IMR-90 (cell line): ENCODE measurements around the gene RFTN1. TPM values are rescaled to one million over a fixed set of nuclear protein-coding genes. Genes with fewer than 3 reads are reported as not detected.

ENCODE experiments used
- ATAC-seq: fragments of 200-7000 bp; cut with Tn5 transposase; 2 replicates; pipeline ENCODE4 v1.9.1; 2020; ENCODE audit warnings: low read depth, mild to moderate bottlenecking, moderate library complexity
- BruUV-seq: library from RNA; stranded (reverse); fragments of 400-500 nt; replicated peaks from 2 replicates; lab custom pipeline; 2021; lab: Mats Ljungman, UMichigan
- CTCF ChIA-PET: fragments of 300-600 bp; formaldehyde crosslinking; extraction: SDS; loops from one replicate; lab custom pipeline; 2021; ENCODE audit warnings: antibody characterized with exemption; lab: Yijun Ruan, JAX
- POLR2A ChIA-PET: fragments of 300-600 bp; sonication (Branson Sonifier 250); formaldehyde crosslinking; loops from one replicate; lab custom pipeline; 2022; ENCODE audit warnings: antibody characterized with exemption; ENCODE audit not compliant: unreplicated experiment; lab: Charles Lee
- DNase-seq: peaks from one replicate; pipeline ENCODE4 v3.0.0; 2013
- H2AFZ ChIP-seq: replicated peaks from 2 replicates; pipeline ENCODE3; 2013; ENCODE audit warnings: low read length, mild to moderate bottlenecking; ENCODE audit not compliant: poor library complexity
- H2AK5ac ChIP-seq: 2 replicates; pipeline ENCODE4 v1.6.1; 2013; ENCODE audit warnings: low read depth, low read length, inconsistent platforms
- H2AK9ac ChIP-seq: replicated peaks from 2 replicates; pipeline ENCODE3; 2013; ENCODE audit warnings: mild to moderate bottlenecking, low read depth, low read length, moderate library complexity; ENCODE audit not compliant: poor library complexity
- H2BK120ac ChIP-seq: 2 replicates; pipeline ENCODE4 v1.6.1; 2013; ENCODE audit warnings: low read depth, low read length, inconsistent platforms
- H2BK15ac ChIP-seq: 3 replicates; pipeline ENCODE4 v1.6.1; 2013; ENCODE audit warnings: low read depth, low read length, inconsistent platforms
- H2BK20ac ChIP-seq: 2 replicates; pipeline ENCODE4 v1.6.1; 2013; ENCODE audit warnings: low read depth, mild to moderate bottlenecking, inconsistent platforms, low read length, moderate library complexity
- H2BK5ac ChIP-seq: 2 replicates; pipeline ENCODE4 v1.6.1; 2013; ENCODE audit warnings: mild to moderate bottlenecking, low read depth, low read length, inconsistent platforms; ENCODE audit not compliant: poor library complexity, severe bottlenecking
- H3K14ac ChIP-seq: replicated peaks from 2 replicates; pipeline ENCODE4 v1.6.1; 2013; ENCODE audit warnings: low read depth, low read length, inconsistent platforms
- H3K18ac ChIP-seq: 2 replicates; pipeline ENCODE4 v1.6.1; 2013; ENCODE audit warnings: low read depth, low read length, control low read depth
- H3K23ac ChIP-seq: 2 replicates; pipeline ENCODE4 v1.6.1; 2013; ENCODE audit warnings: low read depth, low read length, inconsistent platforms
- H3K27ac ChIP-seq: 2 replicates; pipeline ENCODE4 v1.5.1; 2013; ENCODE audit warnings: mild to moderate bottlenecking, control low read depth, low read length; ENCODE audit not compliant: insufficient read depth
- H3K27me3 ChIP-seq: 2 replicates; pipeline ENCODE4 v1.6.1; 2013; ENCODE audit warnings: low read length; ENCODE audit not compliant: control insufficient read depth, insufficient read depth
- H3K36me3 ChIP-seq: 2 replicates; pipeline ENCODE4 v1.6.1; 2013; ENCODE audit warnings: low read length, mixed read lengths; ENCODE audit not compliant: control insufficient read depth, insufficient read depth
- H3K4ac ChIP-seq: 2 replicates; pipeline ENCODE4 v1.6.1; 2013; ENCODE audit warnings: low read depth, low read length, inconsistent platforms
- H3K4me1 ChIP-seq: 2 replicates; pipeline ENCODE4 v1.6.1; 2013; ENCODE audit warnings: low read length, mixed read lengths; ENCODE audit not compliant: control insufficient read depth, insufficient read depth
- H3K4me2 ChIP-seq: 2 replicates; pipeline ENCODE4 v1.6.1; 2013; ENCODE audit warnings: low read depth, mild to moderate bottlenecking, control low read depth, low read length, moderate library complexity
- H3K4me3 ChIP-seq: 2 replicates; pipeline ENCODE4 v1.5.1; 2013; ENCODE audit warnings: low read depth, mild to moderate bottlenecking, control low read depth, low read length, moderate library complexity; ENCODE audit not compliant: insufficient read depth
- H3K56ac ChIP-seq: 2 replicates; pipeline ENCODE4 v1.6.1; 2013; ENCODE audit warnings: low read length, inconsistent platforms; ENCODE audit not compliant: insufficient read depth; ENCODE audit errors: extremely low read depth
- H3K79me1 ChIP-seq, 2 experiments: 2 replicates each; pipeline ENCODE4 v1.6.1; 2013; ENCODE audit warnings: low read length in 2 of 2, inconsistent platforms in 1 of 2, low read depth in 1 of 2
- H3K9ac ChIP-seq: 2 replicates; pipeline ENCODE4 v1.6.1; 2013; ENCODE audit warnings: low read depth, low read length, control low read depth
- H3K9me1 ChIP-seq: 2 replicates; pipeline ENCODE4 v1.6.1; 2013; ENCODE audit warnings: low read length, inconsistent platforms; ENCODE audit not compliant: insufficient read depth
- H3K9me3 ChIP-seq: 2 replicates; pipeline ENCODE4 v1.6.1; 2013; ENCODE audit warnings: low read length; ENCODE audit not compliant: control insufficient read depth, insufficient read depth
- H4K20me1 ChIP-seq: 2 replicates; pipeline ENCODE4 v1.6.1; 2013; ENCODE audit warnings: low read length, inconsistent platforms; ENCODE audit not compliant: insufficient read depth
- H4K5ac ChIP-seq: 2 replicates; pipeline ENCODE4 v1.6.1; 2013; ENCODE audit warnings: mild to moderate bottlenecking, low read depth, low read length, control low read depth
- H4K8ac ChIP-seq, 2 experiments: 2 replicates each; pipeline ENCODE4 v1.6.1; 2013; ENCODE audit warnings: low read depth in 2 of 2, low read length in 2 of 2, control low read depth in 1 of 2, inconsistent platforms in 1 of 2
- H4K91ac ChIP-seq: 2 replicates; pipeline ENCODE4 v1.6.1; 2013; ENCODE audit warnings: low read depth, low read length, inconsistent platforms; ENCODE audit not compliant: insufficient read depth
- BHLHE40 ChIP-seq: fragments of 150-350 bp; IDR thresholded peaks from 2 replicates; pipeline ENCODE4 v1.6.1; 2016; ENCODE audit warnings: mild to moderate bottlenecking, low read depth, low read length
- CEBPB ChIP-seq: IDR thresholded peaks from 2 replicates; pipeline ENCODE4 v1.6.1; 2012; ENCODE audit warnings: low read depth, low read length, improper control_type of control experiment
- MAFK ChIP-seq: IDR thresholded peaks from 2 replicates; pipeline ENCODE4 v1.6.1; 2012; ENCODE audit warnings: low read depth, low read length, improper control_type of control experiment
- NFE2L2 ChIP-seq: fragments of 150-350 bp; IDR thresholded peaks from 2 replicates; pipeline ENCODE4 v1.6.1; 2016; ENCODE audit warnings: low read depth, mild to moderate bottlenecking, low read length
- WGBS, 2 experiments: methylation state at CpG; one replicate each; pipeline versions ENCODE4 v1.1.5 to v1.1.7; 2013; ENCODE audit warnings: missing lambda C conversion rate in 2 of 2; ENCODE audit not compliant: insufficient read length in 1 of 2; ENCODE audit errors: extremely low coverage in 2 of 2; 5-methylcytosine and 5-hydroxymethylcytosine counted together
- dilution Hi-C: fragments of 300-500 bp; cut with HindIII; formaldehyde crosslinking; loops from one replicate; pipeline ENCODE4 v1.14.3; 2018; ENCODE audit warnings: low sequenced_read_pairs; ENCODE audit not compliant: unreplicated experiment
- in situ Hi-C: fragments of 300-500 bp; cut with MboI; formaldehyde crosslinking; loops from 3 replicates; pipeline ENCODE4 v1.14.3; 2019; ENCODE audit warnings: low sequenced_read_pairs, inconsistent platforms, mixed read lengths
- intact Hi-C: fragments of 100-400 bp; cut with micrococcal nuclease; formaldehyde crosslinking; loops from 2 replicates; pipeline ENCODE4 v1.10.0; 2022
- polyA plus RNA-seq, 3 experiments: library from polyadenylated mRNA; depleted of rRNA; stranded (reverse); fragments of >200 nt; gene quantifications; 2 replicates each; pipeline ENCODE4 v1.2.3, GENCODE V29; 2012; ENCODE audit warnings: low replicate concordance in 1 of 3
- total RNA-seq: library from RNA; depleted of rRNA; stranded (reverse); fragments of >200 nt; gene quantifications from 2 replicates; pipeline ENCODE4 v1.2.3, GENCODE V29; 2012
- TF ChIP-seq, protein P1 (sequence below): fragments of 150-350 bp; IDR thresholded peaks from 2 replicates; pipeline ENCODE4 v1.6.1; 2016; ENCODE audit warnings: low read depth, mild to moderate bottlenecking, low read length, moderate library complexity, borderline replicate concordance
- TF ChIP-seq, protein P2 (sequence below): conservative IDR thresholded peaks from 2 replicates; pipeline ENCODE4 v1.5.1; 2012; ENCODE audit warnings: mild to moderate bottlenecking, low read depth, low read length, improper control_type of control experiment
- TF ChIP-seq, protein P3 (sequence below): fragments of 150-350 bp; IDR thresholded peaks from 2 replicates; pipeline ENCODE4 v1.6.1; 2017; ENCODE audit warnings: mild to moderate bottlenecking, antibody characterized with exemption, low read length, low read depth

RFTN1 gene
- total and polyA plus RNA-seq, 2 of the 4 experiments (the other 2 are of a cell fraction): 45.0 to 52.0 TPM

GRCh38 chr3:16545413-16546185 is 32.1 kb upstream of the RFTN1 start:
- no peak overlapping the region for H3K9ac ChIP-seq
- ChIA-PET POLR2A (interaction anchor here (0.6 kb wide), 1 partner anchor 14 kb away, joined by 3 read pairs; no protein-coding TSS in a partner anchor), CTCF (no interaction called here)
- no peak overlapping the region for H3K18ac ChIP-seq
- no peak overlapping the region for H3K23ac ChIP-seq
- no peak for TF ChIP-seq BHLHE40
- TF ChIP-seq, protein P1, sequence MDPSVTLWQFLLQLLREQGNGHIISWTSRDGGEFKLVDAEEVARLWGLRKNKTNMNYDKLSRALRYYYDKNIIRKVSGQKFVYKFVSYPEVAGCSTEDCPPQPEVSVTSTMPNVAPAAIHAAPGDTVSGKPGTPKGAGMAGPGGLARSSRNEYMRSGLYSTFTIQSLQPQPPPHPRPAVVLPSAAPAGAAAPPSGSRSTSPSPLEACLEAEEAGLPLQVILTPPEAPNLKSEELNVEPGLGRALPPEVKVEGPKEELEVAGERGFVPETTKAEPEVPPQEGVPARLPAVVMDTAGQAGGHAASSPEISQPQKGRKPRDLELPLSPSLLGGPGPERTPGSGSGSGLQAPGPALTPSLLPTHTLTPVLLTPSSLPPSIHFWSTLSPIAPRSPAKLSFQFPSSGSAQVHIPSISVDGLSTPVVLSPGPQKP: no peak
- no peak for TF ChIP-seq NFE2L2
- no peak for TF ChIP-seq CEBPB
- TF ChIP-seq MAFK: no peak
- TF ChIP-seq, protein P2, sequence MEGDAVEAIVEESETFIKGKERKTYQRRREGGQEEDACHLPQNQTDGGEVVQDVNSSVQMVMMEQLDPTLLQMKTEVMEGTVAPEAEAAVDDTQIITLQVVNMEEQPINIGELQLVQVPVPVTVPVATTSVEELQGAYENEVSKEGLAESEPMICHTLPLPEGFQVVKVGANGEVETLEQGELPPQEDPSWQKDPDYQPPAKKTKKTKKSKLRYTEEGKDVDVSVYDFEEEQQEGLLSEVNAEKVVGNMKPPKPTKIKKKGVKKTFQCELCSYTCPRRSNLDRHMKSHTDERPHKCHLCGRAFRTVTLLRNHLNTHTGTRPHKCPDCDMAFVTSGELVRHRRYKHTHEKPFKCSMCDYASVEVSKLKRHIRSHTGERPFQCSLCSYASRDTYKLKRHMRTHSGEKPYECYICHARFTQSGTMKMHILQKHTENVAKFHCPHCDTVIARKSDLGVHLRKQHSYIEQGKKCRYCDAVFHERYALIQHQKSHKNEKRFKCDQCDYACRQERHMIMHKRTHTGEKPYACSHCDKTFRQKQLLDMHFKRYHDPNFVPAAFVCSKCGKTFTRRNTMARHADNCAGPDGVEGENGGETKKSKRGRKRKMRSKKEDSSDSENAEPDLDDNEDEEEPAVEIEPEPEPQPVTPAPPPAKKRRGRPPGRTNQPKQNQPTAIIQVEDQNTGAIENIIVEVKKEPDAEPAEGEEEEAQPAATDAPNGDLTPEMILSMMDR: no peak
- TF ChIP-seq, protein P3, sequence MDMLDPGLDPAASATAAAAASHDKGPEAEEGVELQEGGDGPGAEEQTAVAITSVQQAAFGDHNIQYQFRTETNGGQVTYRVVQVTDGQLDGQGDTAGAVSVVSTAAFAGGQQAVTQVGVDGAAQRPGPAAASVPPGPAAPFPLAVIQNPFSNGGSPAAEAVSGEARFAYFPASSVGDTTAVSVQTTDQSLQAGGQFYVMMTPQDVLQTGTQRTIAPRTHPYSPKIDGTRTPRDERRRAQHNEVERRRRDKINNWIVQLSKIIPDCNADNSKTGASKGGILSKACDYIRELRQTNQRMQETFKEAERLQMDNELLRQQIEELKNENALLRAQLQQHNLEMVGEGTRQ: no peak
- no peak overlapping the region for H3K14ac ChIP-seq
- H2BK5ac ChIP-seq: no peak overlapping the region
- H3K36me3 ChIP-seq: no peaks in the 10 kb centered on the region
- intact Hi-C loops: no loop called here
- no TSS peak for BruUV-seq
- dilution Hi-C loops: loop anchor here (25.0 kb wide), 1 partner anchor 258 kb away; no protein-coding TSS in a partner anchor
- no peaks in the 10 kb centered on the region for H3K9me3 ChIP-seq
- H2AK5ac ChIP-seq: no peak overlapping the region
- no peaks in the 10 kb centered on the region for H3K79me1 ChIP-seq
- in situ Hi-C loops: loop anchor here (25.0 kb wide), 1 partner anchor 708 kb away; no protein-coding TSS in a partner anchor
- H2BK20ac ChIP-seq: no peak overlapping the region
- no peak overlapping the region for H2BK15ac ChIP-seq
- no peak overlapping the region for H4K5ac ChIP-seq
- H4K20me1 ChIP-seq: no peaks in the 10 kb centered on the region
- H3K9me1 ChIP-seq: no peaks in the 10 kb centered on the region
- WGBS, 2 experiments: 73% methylated on average over 3 of the region's 10 CpGs; no CpG with 5 or more reads in 1 of the 2 experiments
- no peak overlapping the region for H3K4ac ChIP-seq
- no peak overlapping the region for H3K27ac ChIP-seq
- H4K91ac ChIP-seq: no peak overlapping the region
- H3K4me3 ChIP-seq: no peak overlapping the region
- ATAC-seq (no peak), DNase-seq (no peak)
- no peak overlapping the region for H3K4me2 ChIP-seq
- no peak overlapping the region for H2AK9ac ChIP-seq
- no peak overlapping the region for H4K8ac ChIP-seq
- no peak overlapping the region for H2AFZ ChIP-seq
- H3K4me1 ChIP-seq: no peaks in the 10 kb centered on the region; the same call in 1 of the 2 replicates
- H2BK120ac ChIP-seq: no peak overlapping the region
- H3K27me3 ChIP-seq: peaks cover 27% of the 10 kb centered on the region
- H3K56ac ChIP-seq: no peak overlapping the region
